ENCODE data around the gene SPINK13. TPM values are rescaled to one million over a fixed set of nuclear protein-coding genes. Genes with fewer than 3 reads are reported as not detected.

SPINK13 gene
- total RNA-seq, 4 donors from 2014 or later = not detected

DNA sequence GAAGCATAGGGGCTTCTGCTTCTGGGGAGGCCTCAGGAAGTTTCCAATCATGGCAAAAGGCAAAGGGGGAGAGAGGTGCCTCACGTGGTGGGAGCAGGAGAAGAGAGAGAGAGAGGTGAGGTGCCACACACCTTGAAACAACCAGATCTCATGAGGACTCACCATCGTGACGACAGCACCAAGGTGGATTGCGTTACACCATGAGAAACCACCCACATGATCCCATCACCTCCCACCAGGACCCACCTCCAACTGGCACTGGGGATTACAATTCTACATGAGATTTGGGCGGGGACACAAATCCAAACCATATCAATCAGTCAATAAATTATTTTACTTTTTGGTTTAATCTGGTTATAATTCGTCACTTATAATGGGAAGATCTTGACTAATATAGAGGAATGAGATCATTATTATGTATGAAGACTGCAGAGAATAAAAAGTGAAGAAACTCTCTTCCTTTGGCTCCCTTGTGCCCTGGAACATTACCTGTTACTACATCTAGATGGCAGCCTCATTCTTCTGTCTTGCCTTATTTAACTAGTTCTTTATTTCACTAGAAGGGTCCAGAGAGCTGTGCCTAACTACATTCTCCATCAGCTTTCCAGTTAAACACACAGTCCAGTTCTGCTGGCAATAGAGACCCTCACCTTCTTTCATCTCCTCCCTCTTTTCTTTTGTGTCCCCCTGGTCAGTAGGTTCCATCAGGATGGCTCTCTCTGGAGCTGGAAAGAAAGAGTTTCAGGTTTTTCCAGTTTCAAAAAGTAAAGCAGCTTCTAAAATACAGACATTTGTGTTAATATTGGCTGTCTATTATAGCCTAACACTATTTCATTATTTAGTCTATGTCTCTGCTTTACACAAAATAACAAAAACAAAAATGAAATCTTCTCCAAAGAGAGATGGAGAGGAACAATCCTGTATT lies 21.9 kb downstream of the SPINK13 start:
- ATAC-seq (no peak), DNase-seq (no peak)
- TF ChIP-seq POLR2A (IDR thresholded peaks at IDR 0.05) (no peak), CTCF (IDR thresholded peaks at IDR 0.05 in 4 of 5, conservative IDR thresholded peaks at IDR 0.05 in 1 of 5) (no peak)
- Histone ChIP-seq H3K27me3 (no peaks in the 10 kb centered on the region), H3K36me3 (no peaks in the 10 kb centered on the region), H3K9me3 (no peaks in the 10 kb centered on the region), H3K4me1 (no peaks in the 10 kb centered on the region), H3K4me3 (no peak overlapping the region), H3K27ac (no peak overlapping the region)
- intact Hi-C loops (cut with DNase I; ENCODE audit: low total_unique reads) (no loop called here), in situ Hi-C loops (cut with MboI; ENCODE audit: low sequenced_read_pairs in 4 of 4) (no loop called here)

- no peak for DNase-seq
- ATAC-seq = no peak
- in situ Hi-C loops (cut with MboI; ENCODE audit: low sequenced_read_pairs in 4 of 4) = no loop called here
- Histone ChIP-seq H3K4me3 (no peak overlapping the region), H3K36me3 (no peaks in the 10 kb centered on the region), H3K9me3 (no peaks in the 10 kb centered on the region), H3K4me1 (no peaks in the 10 kb centered on the region), H3K27me3 (no peaks in the 10 kb centered on the region), H3K27ac (no peak overlapping the region)
- intact Hi-C loops (cut with DNase I; ENCODE audit: low total_unique reads) = no loop called here
- TF ChIP-seq CTCF (IDR thresholded peaks at IDR 0.05 in 4 of 5, conservative IDR thresholded peaks at IDR 0.05 in 1 of 5) (no peak), POLR2A (IDR thresholded peaks at IDR 0.05) (no peak)
Observed at GRCh38 chr5:148297731-148298130, 29.1 kb downstream of the SPINK13 start.

DNA sequence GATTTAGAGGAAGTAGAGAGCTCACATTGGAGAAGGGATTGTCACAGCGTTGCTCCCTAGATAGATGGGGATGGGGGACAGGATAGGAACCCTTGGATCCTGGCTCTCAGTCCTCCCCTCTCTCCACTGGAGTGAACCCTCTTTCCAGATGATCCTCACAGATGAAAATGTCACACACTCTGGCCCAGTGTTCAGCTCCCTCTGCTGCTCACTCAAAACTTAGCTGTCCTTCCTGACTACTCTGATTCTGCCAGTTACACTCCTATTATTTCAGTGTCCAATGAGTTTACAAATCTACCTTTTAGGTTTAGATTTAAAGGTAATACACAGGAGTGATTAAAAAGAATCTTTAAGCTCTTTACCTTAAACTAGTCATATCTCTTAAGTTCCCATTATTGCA lies 37.9 kb downstream of the SPINK13 start:
- in situ Hi-C loops (cut with MboI; ENCODE audit: low sequenced_read_pairs in 4 of 4) (no loop called here), intact Hi-C loops (cut with DNase I; ENCODE audit: low total_unique reads) (no loop called here)
- no peaks in the 10 kb centered on the region for H3K27me3 ChIP-seq
- no peaks in the 10 kb centered on the region for H3K9me3 ChIP-seq
- no peak overlapping the region for H3K27ac ChIP-seq
- ATAC-seq (no peak), DNase-seq (no peak)
- no peaks in the 10 kb centered on the region for H3K4me1 ChIP-seq
- no peaks in the 10 kb centered on the region for H3K36me3 ChIP-seq
- no peak for TF ChIP-seq POLR2A (IDR thresholded peaks at IDR 0.05)
- TF ChIP-seq CTCF (IDR thresholded peaks at IDR 0.05 in 4 of 5, conservative IDR thresholded peaks at IDR 0.05 in 1 of 5) = no peak
- H3K4me3 ChIP-seq = no peak overlapping the region

GRCh38 chr5:148309019-148309418 lies 40.4 kb downstream of the SPINK13 start:
- no peak overlapping the region for H3K4me3 ChIP-seq
- in situ Hi-C loops (cut with MboI; ENCODE audit: low sequenced_read_pairs in 4 of 4) (no loop called here), intact Hi-C loops (cut with DNase I; ENCODE audit: low total_unique reads) (no loop called here)
- ATAC-seq (no peak), DNase-seq (no peak)
- H3K27ac ChIP-seq = no peak overlapping the region
- H3K9me3 ChIP-seq = no peaks in the 10 kb centered on the region
- no peaks in the 10 kb centered on the region for H3K4me1 ChIP-seq
- no peaks in the 10 kb centered on the region for H3K27me3 ChIP-seq
- TF ChIP-seq CTCF (IDR thresholded peaks at IDR 0.05 in 4 of 5, conservative IDR thresholded peaks at IDR 0.05 in 1 of 5) (no peak), POLR2A (IDR thresholded peaks at IDR 0.05) (no peak)
- H3K36me3 ChIP-seq = no peaks in the 10 kb centered on the region

Measured in gastrocnemius medialis (tissue), 4 donors.